Smooth muscle cell (in vitro differentiated cells): Measurements from ENCODE around the gene ACACB. TPM values are rescaled to one million over a fixed set of nuclear protein-coding genes. Genes with fewer than 3 reads are reported as not detected.

ENCODE experiments used
- DNase-seq: peaks from one replicate; lab custom pipeline; 2025; ENCODE audit not compliant: unreplicated experiment; lab: John Stamatoyannopoulos, UW
- H2AFZ ChIP-seq: fragments of 200-600 bp; sonication (generic); 2 replicates; pipeline ENCODE4 v1.6.0; 2016; ENCODE audit warnings: antibody characterized with exemption, low read depth, mild to moderate bottlenecking
- H3F3A ChIP-seq: fragments of 200-600 bp; sonication (generic); 2 replicates; pipeline ENCODE4 v1.6.0; 2017; ENCODE audit warnings: antibody characterized with exemption, low read depth
- H3K27ac ChIP-seq: fragments of 200-600 bp; sonication (generic); 2 replicates; pipeline ENCODE4 v1.5.1; 2016; ENCODE audit warnings: low read depth, mild to moderate bottlenecking
- H3K27me3 ChIP-seq: fragments of 200-600 bp; sonication (generic); 2 replicates; pipeline ENCODE4 v1.6.1; 2016; ENCODE audit warnings: low read depth, mild to moderate bottlenecking
- H3K36me3 ChIP-seq: fragments of 200-600 bp; sonication (generic); 2 replicates; pipeline ENCODE4 v1.5.1; 2016; ENCODE audit warnings: low read depth
- H3K4me1 ChIP-seq: fragments of 200-600 bp; sonication (generic); 2 replicates; pipeline ENCODE4 v1.5.1; 2016; ENCODE audit warnings: low read depth
- H3K4me2 ChIP-seq: fragments of 200-600 bp; sonication (generic); 2 replicates; pipeline ENCODE4 v1.6.0; 2016; ENCODE audit warnings: mild to moderate bottlenecking
- H3K4me3 ChIP-seq: fragments of 200-600 bp; sonication (generic); 2 replicates; pipeline ENCODE4 v1.5.1; 2016; ENCODE audit warnings: mild to moderate bottlenecking
- H3K79me2 ChIP-seq: fragments of 200-600 bp; sonication (generic); 2 replicates; pipeline ENCODE4 v1.6.0; 2016; ENCODE audit warnings: low read depth, mild to moderate bottlenecking
- H3K9ac ChIP-seq: fragments of 200-600 bp; sonication (generic); 2 replicates; pipeline ENCODE4 v1.6.0; 2016; ENCODE audit warnings: low read depth
- H3K9me3 ChIP-seq: fragments of 200-600 bp; sonication (generic); replicated peaks from 2 replicates; pipeline ENCODE4 v1.5.1; 2016; ENCODE audit warnings: low read depth
- H4K20me1 ChIP-seq: fragments of 200-600 bp; sonication (generic); 2 replicates; pipeline ENCODE4 v1.6.0; 2016; ENCODE audit warnings: low read depth
- CTCF ChIP-seq: fragments of 200-600 bp; sonication (generic); IDR thresholded peaks from 2 replicates; pipeline ENCODE4 v1.5.1; 2017; ENCODE audit warnings: borderline replicate concordance, mild to moderate bottlenecking, antibody characterized with exemption; ENCODE audit not compliant: insufficient read depth, poor library complexity, severe bottlenecking
- WGBS: methylation state at CpG from one replicate; pipeline ENCODE4 v1.1.7; 2016; ENCODE audit warnings: low lambda C conversion rate; 5-methylcytosine and 5-hydroxymethylcytosine counted together
- polyA plus RNA-seq: library from polyadenylated mRNA; unstranded; fragments of >200 nt; fragmentation: Nextera tagmentation; extraction: Ambion mirVana; gene quantifications from 2 replicates; pipeline ENCODE4 v1.2.1, GENCODE V29; 2016
- total RNA-seq: library from RNA; depleted of rRNA; stranded (reverse); fragments of >200 nt; gene quantifications from 2 replicates; pipeline ENCODE4 v1.2.3, GENCODE V29; 2014

ACACB gene
- total and polyA plus RNA-seq, 2 experiments from 2014 or later, result 0.58 to 2.0 TPM

GRCh38 chr12:109219938-109220337 is 103.6 kb downstream of the ACACB start:
- H3K4me2 ChIP-seq, result no peak overlapping the region
- no peak for DNase-seq
- no peaks in the 10 kb centered on the region for H3F3A ChIP-seq
- H3K9me3 ChIP-seq, result no peaks in the 10 kb centered on the region
- H3K27me3 ChIP-seq, result no peaks in the 10 kb centered on the region
- no peak for TF ChIP-seq CTCF
- no peak overlapping the region for H2AFZ ChIP-seq
- no peaks in the 10 kb centered on the region for H4K20me1 ChIP-seq
- H3K9ac ChIP-seq, result no peak overlapping the region
- H3K36me3 ChIP-seq, result no peaks in the 10 kb centered on the region
- no peak overlapping the region for H3K27ac ChIP-seq
- no peaks in the 10 kb centered on the region for H3K79me2 ChIP-seq
- H3K4me1 ChIP-seq, result no peaks in the 10 kb centered on the region
- WGBS, result 95% methylated on average over 2 of the region's 2 CpGs
- no peak overlapping the region for H3K4me3 ChIP-seq

- Histone ChIP-seq H3K79me2 (no peaks in the 10 kb centered on the region), H3K9me3 (no peaks in the 10 kb centered on the region), H3K36me3 (no peaks in the 10 kb centered on the region), H2AFZ (no peak overlapping the region), H3K4me3 (no peak overlapping the region), H3F3A (no peaks in the 10 kb centered on the region), H3K27ac (no peak overlapping the region), H3K9ac (no peak overlapping the region), H3K4me2 (no peak overlapping the region), H3K4me1 (no peaks in the 10 kb centered on the region), H4K20me1 (no peaks in the 10 kb centered on the region), H3K27me3 (no peaks in the 10 kb centered on the region)
- DNase-seq, result no peak
- no peak for TF ChIP-seq CTCF
- WGBS, result 94% methylated on average over 10 of the region's 10 CpGs
Observed at GRCh38 chr12:109221277-109221931, 105.0 kb downstream of the ACACB start.

- Histone ChIP-seq H3K36me3 (no peaks in the 10 kb centered on the region), H3K4me2 (no peak overlapping the region), H3K4me1 (no peaks in the 10 kb centered on the region), H3K9ac (no peak overlapping the region), H2AFZ (no peak overlapping the region), H3K27ac (no peak overlapping the region), H3F3A (no peaks in the 10 kb centered on the region), H3K79me2 (no peaks in the 10 kb centered on the region), H3K4me3 (no peak overlapping the region), H3K9me3 (no peaks in the 10 kb centered on the region), H4K20me1 (no peaks in the 10 kb centered on the region), H3K27me3 (no peaks in the 10 kb centered on the region)
- no peak for DNase-seq
- no peak for TF ChIP-seq CTCF
- WGBS, result 88% methylated on average over 7 of the region's 7 CpGs
Observed at GRCh38 chr12:109222062-109222461, 105.7 kb downstream of the ACACB start.

- DNase-seq, result no peak
- no peaks in the 10 kb centered on the region for H4K20me1 ChIP-seq
- no peaks in the 10 kb centered on the region for H3F3A ChIP-seq
- H3K4me3 ChIP-seq, result no peak overlapping the region
- H3K36me3 ChIP-seq, result no peaks in the 10 kb centered on the region
- 96% methylated on average over 16 of the region's 18 CpGs for WGBS
- H3K9me3 ChIP-seq, result no peaks in the 10 kb centered on the region
- H3K27ac ChIP-seq, result no peak overlapping the region
- H3K9ac ChIP-seq, result no peak overlapping the region
- H3K79me2 ChIP-seq, result no peaks in the 10 kb centered on the region
- H3K4me1 ChIP-seq, result no peaks in the 10 kb centered on the region
- no peak overlapping the region for H3K4me2 ChIP-seq
- H2AFZ ChIP-seq, result no peak overlapping the region
- no peaks in the 10 kb centered on the region for H3K27me3 ChIP-seq
- no peak for TF ChIP-seq CTCF
Observed at GRCh38 chr12:109222496-109222895, 106.1 kb downstream of the ACACB start.
